ENCODE measurements around the gene SPANXN2. TPM values are rescaled to one million over a fixed set of nuclear protein-coding genes. Genes with fewer than 3 reads are reported as not detected.
"Not testable (repeated sequence)": the region's sequence is repeated elsewhere in the genome, so short reads cannot be mapped to it uniquely, and the experiment has no call there.

The SPANXN2 gene
- polyA plus RNA-seq (ENCODE audit: insufficient read length in 12 of 12): not detected
- long read RNA-seq, donor 1: 0 reads
- long read RNA-seq, donor 2: 0 reads
- long read RNA-seq, donor 3: 0 reads
- long read RNA-seq, donor 4: 0 reads
- long read RNA-seq, donor 5: 0 reads
- long read RNA-seq, donor 6: 0 reads
- long read RNA-seq, donor 7: 0 reads
- long read RNA-seq, donor 8: 0 reads
- long read RNA-seq, donor 9: 0 reads
- long read RNA-seq, donor 10: 0 reads
- long read RNA-seq, donor 11: 0 reads

- not testable (repeated sequence) for DNase-seq
These were observed at the start of gene SPANXN2 for GRCh38 chrX:143720652-143721051. Gene SPANXN2 (minus strand): TSS chrX:143720752. CDS start chrX:143720668, 84 bp downstream.

GRCh38 chrX:143768976-143769375 is 48.4 kb upstream of the SPANXN2 start:
- DNase-seq: no peak

GRCh38 chrX:143767789-143768188 is 47.2 kb upstream of the SPANXN2 start:
- DNase-seq: not testable (repeated sequence)

- DNase-seq: no peak
These were observed 37.3 kb upstream of the SPANXN2 start for GRCh38 chrX:143757887-143758286.

GRCh38 chrX:143757375-143757774 is 36.8 kb upstream of the SPANXN2 start:
- DNase-seq: no peak

- no peak for DNase-seq
These were observed 33.6 kb upstream of the SPANXN2 start for GRCh38 chrX:143754183-143754582.

- no peak for DNase-seq
These were observed 13.3 kb upstream of the SPANXN2 start for GRCh38 chrX:143733866-143734265.

GRCh38 chrX:143726296-143726695 is 5.7 kb upstream of the SPANXN2 start:
- DNase-seq: no peak

GRCh38 chrX:143701460-143701859 is 19.1 kb downstream of the SPANXN2 start:
- DNase-seq: no peak

- DNase-seq: no peak
These were observed 25.7 kb downstream of the SPANXN2 start for GRCh38 chrX:143694885-143695284.

- DNase-seq: no peak
These were observed 37.1 kb downstream of the SPANXN2 start for GRCh38 chrX:143683486-143683885.

- no peak for DNase-seq
These were observed 45.6 kb downstream of the SPANXN2 start for GRCh38 chrX:143674926-143675325.

GRCh38 chrX:143669395-143669794 is 51.2 kb downstream of the SPANXN2 start:
- no peak for DNase-seq

GRCh38 chrX:143664302-143664701 is 56.2 kb downstream of the SPANXN2 start:
- peak; percentile 7 for DNase-seq

GRCh38 chrX:143663755-143664154 is 56.8 kb downstream of the SPANXN2 start:
- DNase-seq: no peak

Other genes with a start within 250 kb of the SPANXN2 start
- not detected for gene SPANXN3, start 203.3 kb downstream of the SPANXN2 start, polyA plus RNA-seq (ENCODE audit: insufficient read length in 12 of 12)
- 10 to 100 TPM in 5 of 12 donors, 1 to 10 TPM in 6, not detected in 1; 3.6 to 18.5 (median 8.9) TPM for gene SLITRK4, start 84.7 kb downstream of the SPANXN2 start, polyA plus RNA-seq (ENCODE audit: insufficient read length in 12 of 12)
- gene UBE2NL, start 163.3 kb upstream of the SPANXN2 start, polyA plus RNA-seq (ENCODE audit: insufficient read length in 12 of 12): under 1 TPM in 6 of 12 donors, not detected in 6; 0.13 to 0.30 (median 0.22) TPM

Data from muscle of arm (tissue), 14 donors.